HFFc6 (cell line): Measurements from ENCODE around the gene TGFBI. TPM values are rescaled to one million over a fixed set of nuclear protein-coding genes. Genes with fewer than 3 reads are reported as not detected.
A peak's percentile ranks its signal among the peaks of the same experiment; 100 is the strongest.

Experiments used
- DNase-seq: peaks from one replicate; pipeline ENCODE4 v3.0.0-alpha.2; 2018
- H3K27ac Mint-ChIP-seq: 2 replicates; pipeline ENCODE4 v1.8.0; 2020; ENCODE audit warnings: mild to moderate bottlenecking, mixed read lengths
- H3K27me3 Mint-ChIP-seq: 2 replicates; pipeline ENCODE4 v1.8.0; 2021; ENCODE audit warnings: mild to moderate bottlenecking, moderate library complexity, mixed read lengths; ENCODE audit not compliant: insufficient read depth
- H3K36me3 Mint-ChIP-seq: 2 replicates; pipeline ENCODE4 v1.8.0; 2021; ENCODE audit warnings: low read depth, mixed read lengths
- H3K4me1 Mint-ChIP-seq: 2 replicates; pipeline ENCODE4 v1.8.0; 2020; ENCODE audit warnings: low read depth, mixed read lengths
- H3K4me3 Mint-ChIP-seq: 2 replicates; pipeline ENCODE4 v1.8.0; 2020; ENCODE audit warnings: mild to moderate bottlenecking, moderate library complexity, mixed read lengths
- H3K9me3 Mint-ChIP-seq: 2 replicates; pipeline ENCODE4 v1.8.0; 2020; ENCODE audit warnings: mild to moderate bottlenecking, mixed read lengths
- total RNA-seq, 6 experiments: library from RNA; stranded (reverse); fragmentation: NEBNext Ultra II Directional; extraction: Animal tissue kit (Norgen Biotek cat#: 25700); gene quantifications; 2 replicates in 1 of 6; 3 replicates in 5 of 6; pipeline ENCODE4 v1.2.3, GENCODE V29; 2021
- TF ChIP-seq, protein P1 (sequence below): fragments of 200-600 bp; sonication (generic); IDR thresholded peaks from 2 replicates; pipeline ENCODE4 v1.5.0; 2021; ENCODE audit warnings: antibody characterized with exemption, mild to moderate bottlenecking

TGFBI gene
- total RNA-seq, 6 experiments from 2014 or later: 529 to 911 (median 784) TPM

DNA sequence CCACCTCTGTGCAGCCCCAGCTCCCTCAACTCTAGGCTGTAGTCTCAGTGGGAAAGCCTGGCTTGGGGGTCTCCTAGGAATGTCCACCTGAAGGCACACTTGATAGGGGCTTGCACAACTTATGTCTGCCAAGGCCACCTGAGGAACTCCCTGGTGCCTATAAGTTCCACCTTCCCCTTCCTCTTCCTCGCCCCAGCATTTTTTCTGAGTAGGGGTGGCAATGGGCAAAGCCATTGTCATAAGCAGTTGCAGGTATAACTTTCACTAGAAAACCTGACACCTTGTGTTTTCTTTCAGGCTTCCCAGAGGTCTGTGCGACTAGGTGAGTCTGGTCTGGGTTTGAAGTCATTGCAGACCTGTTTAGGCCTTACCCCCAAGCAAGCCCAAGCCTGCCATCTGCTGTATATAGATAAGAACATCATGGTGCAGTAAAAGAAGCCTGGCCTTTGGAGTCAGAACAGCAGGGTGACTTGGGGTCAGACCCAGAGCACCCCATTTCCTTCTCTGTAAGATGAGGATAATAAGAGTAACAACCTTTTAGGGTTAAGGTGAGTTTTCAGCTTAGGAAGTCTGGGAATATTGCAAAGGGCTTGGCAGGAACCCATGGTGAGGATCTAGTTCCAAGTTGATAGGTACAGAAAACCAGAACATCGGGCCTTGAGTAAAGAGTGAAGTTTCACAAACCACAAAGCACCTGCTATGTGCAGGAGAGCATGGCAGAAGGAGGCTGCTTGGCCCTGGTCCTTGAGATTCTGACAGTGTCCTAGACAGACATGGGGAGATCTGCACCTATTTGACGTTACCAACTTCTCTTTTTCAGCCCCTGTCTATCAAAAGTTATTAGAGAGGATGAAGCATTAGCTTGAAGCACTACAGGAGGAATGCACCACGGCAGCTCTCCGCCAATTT is 33.8 kb downstream of the TGFBI start:
- Mint-ChIP-seq H3K27ac (no peak overlapping the region), H3K27me3 (peaks cover 3% of the 10 kb centered on the region), H3K36me3 (peaks cover 41% of the 10 kb centered on the region), H3K9me3 (no peaks in the 10 kb centered on the region), H3K4me1 (peaks cover 35% of the 10 kb centered on the region), H3K4me3 (no peak overlapping the region)
- DNase-seq: peak; percentile 57
- TF ChIP-seq, protein P1, sequence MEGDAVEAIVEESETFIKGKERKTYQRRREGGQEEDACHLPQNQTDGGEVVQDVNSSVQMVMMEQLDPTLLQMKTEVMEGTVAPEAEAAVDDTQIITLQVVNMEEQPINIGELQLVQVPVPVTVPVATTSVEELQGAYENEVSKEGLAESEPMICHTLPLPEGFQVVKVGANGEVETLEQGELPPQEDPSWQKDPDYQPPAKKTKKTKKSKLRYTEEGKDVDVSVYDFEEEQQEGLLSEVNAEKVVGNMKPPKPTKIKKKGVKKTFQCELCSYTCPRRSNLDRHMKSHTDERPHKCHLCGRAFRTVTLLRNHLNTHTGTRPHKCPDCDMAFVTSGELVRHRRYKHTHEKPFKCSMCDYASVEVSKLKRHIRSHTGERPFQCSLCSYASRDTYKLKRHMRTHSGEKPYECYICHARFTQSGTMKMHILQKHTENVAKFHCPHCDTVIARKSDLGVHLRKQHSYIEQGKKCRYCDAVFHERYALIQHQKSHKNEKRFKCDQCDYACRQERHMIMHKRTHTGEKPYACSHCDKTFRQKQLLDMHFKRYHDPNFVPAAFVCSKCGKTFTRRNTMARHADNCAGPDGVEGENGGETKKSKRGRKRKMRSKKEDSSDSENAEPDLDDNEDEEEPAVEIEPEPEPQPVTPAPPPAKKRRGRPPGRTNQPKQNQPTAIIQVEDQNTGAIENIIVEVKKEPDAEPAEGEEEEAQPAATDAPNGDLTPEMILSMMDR: peak; percentile 75

DNA sequence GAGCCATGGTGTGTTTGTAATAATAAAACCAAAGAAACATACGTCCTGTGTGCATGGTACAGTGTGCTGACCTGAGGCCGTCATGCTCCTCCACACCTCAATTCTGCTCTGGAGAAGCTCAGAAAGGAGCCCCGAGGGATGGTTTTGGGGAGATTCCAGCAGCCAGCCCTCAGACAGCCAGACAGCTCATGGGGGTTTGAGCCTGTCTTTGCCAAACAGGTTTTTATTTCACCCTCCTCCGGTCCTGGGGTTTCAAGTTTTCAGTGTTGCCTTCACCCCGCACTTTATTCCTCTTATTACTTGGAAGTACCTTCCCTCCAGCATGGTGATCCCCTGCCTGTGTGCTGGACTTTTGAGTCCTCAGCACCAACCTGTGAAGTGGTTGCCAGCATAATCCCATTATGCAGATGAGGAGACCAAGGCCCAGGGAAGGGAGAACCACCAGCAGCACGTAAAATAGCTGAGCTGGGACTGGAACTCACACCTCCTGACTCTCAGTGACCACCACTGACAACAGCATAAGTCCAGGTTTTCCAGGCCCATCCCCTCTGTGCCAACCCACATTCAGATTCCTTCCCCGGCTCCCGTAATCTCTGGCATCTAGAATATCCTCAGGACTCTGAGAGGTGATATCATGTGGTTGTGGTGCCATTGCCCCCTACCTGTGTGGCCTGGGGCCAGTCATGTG is 35.1 kb downstream of the TGFBI start:
- H3K9me3 Mint-ChIP-seq: no peaks in the 10 kb centered on the region
- peaks cover 22% of the 10 kb centered on the region for H3K4me1 Mint-ChIP-seq
- no peak overlapping the region; the same call in 1 of the 2 replicates for H3K27ac Mint-ChIP-seq
- peaks cover 39% of the 10 kb centered on the region for H3K36me3 Mint-ChIP-seq
- TF ChIP-seq, protein P1: no peak
- no peak overlapping the region for H3K4me3 Mint-ChIP-seq
- no peak for DNase-seq
- peaks cover 3% of the 10 kb centered on the region; the same call in 1 of the 2 replicates for H3K27me3 Mint-ChIP-seq

DNA sequence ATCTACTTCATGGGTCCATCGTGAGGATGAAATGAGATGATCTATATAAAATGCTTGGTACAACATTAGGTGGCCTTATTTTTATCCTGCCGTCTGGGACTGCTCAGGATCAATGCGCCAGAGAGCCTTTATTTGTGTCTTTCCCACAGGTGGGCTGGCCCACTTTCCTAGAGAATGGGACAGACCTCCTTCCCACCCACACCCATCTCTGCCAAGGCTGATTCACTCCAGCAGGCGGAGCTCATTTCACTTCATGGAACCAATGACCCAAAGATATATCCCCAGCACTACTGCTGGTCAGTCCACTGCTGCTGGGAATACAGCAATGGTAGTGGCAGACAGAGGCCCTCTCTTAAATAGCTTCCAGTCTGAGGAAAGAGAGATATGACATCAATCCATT is 35.7 kb downstream of the TGFBI start:
- DNase-seq: no peak
- H3K4me1 Mint-ChIP-seq: peaks cover 16% of the 10 kb centered on the region
- TF ChIP-seq, protein P1: peak; percentile 51
- peaks cover 39% of the 10 kb centered on the region for H3K36me3 Mint-ChIP-seq
- peaks cover 3% of the 10 kb centered on the region; the same call in 1 of the 2 replicates for H3K27me3 Mint-ChIP-seq
- no peak overlapping the region for H3K27ac Mint-ChIP-seq
- H3K4me3 Mint-ChIP-seq: no peak overlapping the region
- no peaks in the 10 kb centered on the region for H3K9me3 Mint-ChIP-seq

DNA sequence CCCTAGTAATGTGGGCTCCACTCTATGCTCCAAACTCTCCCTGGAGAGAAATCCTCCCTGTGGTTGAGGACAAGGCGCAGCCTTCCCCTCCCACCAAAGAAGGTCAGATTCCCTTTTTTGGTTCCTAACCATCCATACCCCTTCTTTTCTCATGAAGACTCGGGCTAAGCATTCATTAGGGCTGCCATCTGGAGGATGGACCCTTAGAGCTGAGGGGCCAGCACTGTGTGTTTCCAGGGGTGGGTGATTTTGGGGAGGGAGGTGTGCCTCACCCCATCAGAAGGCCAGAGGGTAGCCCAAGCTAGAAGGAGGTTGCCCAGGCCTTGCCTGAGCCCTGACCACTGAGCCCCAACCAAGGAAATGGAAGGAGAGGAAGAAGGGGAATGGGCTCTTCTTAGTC is 36.8 kb downstream of the TGFBI start:
- no peak for DNase-seq
- Mint-ChIP-seq H3K9me3 (no peaks in the 10 kb centered on the region), H3K27ac (no peak overlapping the region; the same call in 1 of the 2 replicates), H3K4me3 (no peak overlapping the region), H3K4me1 (peaks cover 12% of the 10 kb centered on the region), H3K27me3 (peaks cover 3% of the 10 kb centered on the region; the same call in 1 of the 2 replicates), H3K36me3 (peaks cover 35% of the 10 kb centered on the region)
- TF ChIP-seq, protein P1: no peak

DNA sequence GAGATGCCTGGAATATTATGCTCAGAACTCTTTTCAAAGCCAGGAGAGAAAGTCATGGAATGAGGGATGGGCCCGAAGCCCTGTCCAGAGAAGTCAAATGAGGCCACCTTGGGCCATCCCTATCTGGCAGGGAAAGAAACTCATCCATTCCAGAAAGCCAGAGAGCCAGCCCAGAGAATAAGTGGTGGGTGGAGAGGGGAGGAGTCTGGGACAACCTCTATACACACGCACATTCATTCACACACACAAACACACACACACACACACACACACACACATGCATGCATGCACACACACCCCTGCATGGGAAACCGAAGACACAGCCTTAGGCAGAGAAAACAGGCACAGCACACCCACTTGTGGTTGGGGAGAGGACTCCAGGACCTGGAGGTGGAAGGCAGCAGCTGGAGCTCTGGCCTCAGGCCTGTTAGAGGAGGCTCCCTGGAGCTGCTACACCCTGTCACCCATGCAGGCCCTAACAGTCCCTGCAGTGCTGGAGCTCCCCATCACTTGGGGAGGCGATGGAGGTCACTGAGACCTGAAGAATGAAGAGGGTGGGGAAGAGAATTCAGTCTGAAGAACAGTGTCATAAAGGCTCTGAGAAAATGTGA is 38.0 kb downstream of the TGFBI start:
- Mint-ChIP-seq H3K9me3 (no peaks in the 10 kb centered on the region), H3K27ac (no peak overlapping the region; the same call in 1 of the 2 replicates), H3K36me3 (peaks cover 27% of the 10 kb centered on the region), H3K27me3 (peaks cover 3% of the 10 kb centered on the region; the same call in 1 of the 2 replicates), H3K4me3 (no peak overlapping the region), H3K4me1 (peaks cover 12% of the 10 kb centered on the region)
- peak; percentile 58 for DNase-seq
- TF ChIP-seq, protein P1: no peak; the same call in 1 of the 2 replicates
